ENCODE measurements around the gene KIAA0930.

The KIAA0930 gene

GRCh38 chr22:45229181-45229580, 11.5 kb downstream of the KIAA0930 start (continued):
- no peak for TF ChIP-seq OSR1 (CRISPR knock-in tag; IDR thresholded peaks at IDR 0.05)
- TF ChIP-seq TSHZ2 (CRISPR knock-in tag; IDR thresholded peaks at IDR 0.05) = no peak
- no peak for TF ChIP-seq CSDC2 (CRISPR knock-in tag; IDR thresholded peaks at IDR 0.05)
- no peak for TF ChIP-seq SNAI2 (CRISPR knock-in tag; IDR thresholded peaks at IDR 0.05)

- no peak for ATAC-seq
- TF ChIP-seq PPARA (CRISPR knock-in tag; IDR thresholded peaks at IDR 0.05; ENCODE audit: borderline replicate concordance) = no peak
- TF ChIP-seq POU6F1 (CRISPR knock-in tag; IDR thresholded peaks at IDR 0.05; ENCODE audit: borderline replicate concordance, low read depth) = no peak
- TF ChIP-seq CSRNP3 (CRISPR knock-in tag; IDR thresholded peaks at IDR 0.05) = no peak
- no peak for TF ChIP-seq ESRRG (CRISPR knock-in tag; IDR thresholded peaks at IDR 0.05)
- TF ChIP-seq ARNTL (CRISPR knock-in tag; IDR thresholded peaks at IDR 0.05; ENCODE audit: borderline replicate concordance, low read depth) = no peak
- no peak for TF ChIP-seq ZC3H10 (CRISPR knock-in tag; IDR thresholded peaks at IDR 0.05)
- TF ChIP-seq BACH2 (CRISPR knock-in tag; IDR thresholded peaks at IDR 0.05; ENCODE audit: borderline replicate concordance) = no peak
- no peak for TF ChIP-seq ZNF8 (CRISPR knock-in tag; IDR thresholded peaks at IDR 0.05)
- TF ChIP-seq ISL1 (CRISPR knock-in tag; IDR thresholded peaks at IDR 0.05) = no peak
- no peak for TF ChIP-seq OSR1 (CRISPR knock-in tag; IDR thresholded peaks at IDR 0.05)
- TF ChIP-seq CREB5 (CRISPR knock-in tag; IDR thresholded peaks at IDR 0.05; ENCODE audit: low read depth) = no peak
- no peak for TF ChIP-seq TSHZ2 (CRISPR knock-in tag; IDR thresholded peaks at IDR 0.05)
- no peak for TF ChIP-seq RARB (CRISPR knock-in tag; IDR thresholded peaks at IDR 0.05)
- TF ChIP-seq ZNF70 (CRISPR knock-in tag; IDR thresholded peaks at IDR 0.05) = no peak
- TF ChIP-seq PATZ1 (CRISPR knock-in tag; IDR thresholded peaks at IDR 0.05; ENCODE audit: borderline replicate concordance) = no peak
- TF ChIP-seq ZNF565 (CRISPR knock-in tag; conservative IDR thresholded peaks at IDR 0.05; ENCODE audit: low read depth) = no peak
- TF ChIP-seq TCF4 (CRISPR knock-in tag; IDR thresholded peaks at IDR 0.05; ENCODE audit: borderline replicate concordance) = no peak
Measured at GRCh38 chr22:45228401-45228754, 12.3 kb downstream of the KIAA0930 start.

Data from SK-N-SH treated with all-trans-retinoic acid at 6 μM for 48 hours (cell line).